SW 1271 (cell line): ENCODE measurements around the gene TGFB2.
A peak's percentile ranks its signal among the peaks of the same experiment; 100 is the strongest.

Experiments
- DNase-seq, 2 experiments: peaks; one replicate each; lab custom pipeline; 2025; lab: John Stamatoyannopoulos, UW

Gene TGFB2

DNA sequence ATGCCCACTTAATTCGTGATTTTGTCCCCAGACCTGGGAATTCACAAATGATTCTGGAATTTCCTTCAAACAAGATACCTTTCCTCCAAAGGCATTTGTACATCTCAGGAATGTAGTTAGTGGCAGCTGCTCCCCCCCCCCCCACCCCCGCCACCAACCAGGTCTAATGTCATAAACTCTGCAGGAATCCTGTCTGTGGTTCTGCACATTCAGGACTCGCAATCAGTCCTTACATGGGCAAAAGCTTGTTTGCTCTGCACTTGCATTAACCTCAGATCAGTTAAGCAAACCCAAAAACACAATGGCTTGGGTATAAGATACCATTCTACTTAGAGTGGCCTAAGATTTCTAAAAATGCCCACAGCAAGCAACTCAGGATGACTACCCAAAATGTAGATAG lies 143.8 kb downstream of the TGFB2 start:
- peak in 1 of 2 experiments; percentile 34 for DNase-seq

DNA sequence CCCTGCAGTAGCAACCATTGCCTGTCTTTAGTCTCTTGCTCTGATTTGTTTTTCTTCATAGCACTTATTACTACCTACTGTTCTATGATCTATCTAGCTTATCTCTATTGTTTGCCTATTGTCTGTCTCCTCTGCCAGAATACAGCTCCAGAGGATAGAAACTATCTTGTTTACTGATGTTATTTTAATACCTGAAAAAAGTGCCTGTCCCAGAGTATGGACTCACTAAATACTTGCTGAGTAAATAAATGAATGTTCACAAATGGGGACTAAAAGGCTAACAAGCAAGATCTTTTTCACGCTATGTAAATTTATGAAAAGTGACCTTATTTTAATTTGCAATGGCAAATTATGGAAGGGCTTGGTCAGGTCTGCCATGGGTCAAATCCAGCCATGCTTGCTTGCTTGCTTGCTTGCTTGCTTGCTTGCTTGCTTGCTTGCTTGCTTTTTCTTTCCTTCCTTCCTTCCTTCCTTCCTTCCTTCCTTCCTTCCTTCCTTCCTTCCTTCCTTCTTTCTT lies 145.3 kb downstream of the TGFB2 start:
- no peak for DNase-seq

DNA sequence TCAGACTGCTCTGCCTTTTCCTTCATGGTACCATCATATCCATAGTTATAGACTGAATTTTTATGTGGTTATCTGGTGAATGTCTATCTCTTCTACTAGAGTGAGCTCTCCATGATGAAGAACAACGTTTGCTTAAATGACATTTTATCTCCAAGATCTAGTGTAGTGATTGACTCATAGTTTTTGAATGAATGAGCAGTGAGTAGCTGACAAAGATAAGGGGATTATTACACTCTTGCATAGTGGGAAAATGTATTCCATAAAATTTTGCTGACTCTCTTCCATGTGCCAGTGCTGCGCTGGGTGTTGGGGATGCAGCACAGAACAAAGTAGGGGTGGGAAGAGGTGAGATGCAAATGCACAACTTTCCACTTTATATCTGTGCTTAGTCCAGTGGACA lies 147.7 kb downstream of the TGFB2 start:
- no peak for DNase-seq

- DNase-seq, result no peak
Observed at GRCh38 chr1:218493986-218494385, 148.8 kb downstream of the TGFB2 start.
